ENCODE data around the gene ZCCHC3.

The ZCCHC3 gene

GRCh38 chr20:286508-286907, 10.9 kb upstream of the ZCCHC3 start:
- DNase-seq, result no peak

DNA sequence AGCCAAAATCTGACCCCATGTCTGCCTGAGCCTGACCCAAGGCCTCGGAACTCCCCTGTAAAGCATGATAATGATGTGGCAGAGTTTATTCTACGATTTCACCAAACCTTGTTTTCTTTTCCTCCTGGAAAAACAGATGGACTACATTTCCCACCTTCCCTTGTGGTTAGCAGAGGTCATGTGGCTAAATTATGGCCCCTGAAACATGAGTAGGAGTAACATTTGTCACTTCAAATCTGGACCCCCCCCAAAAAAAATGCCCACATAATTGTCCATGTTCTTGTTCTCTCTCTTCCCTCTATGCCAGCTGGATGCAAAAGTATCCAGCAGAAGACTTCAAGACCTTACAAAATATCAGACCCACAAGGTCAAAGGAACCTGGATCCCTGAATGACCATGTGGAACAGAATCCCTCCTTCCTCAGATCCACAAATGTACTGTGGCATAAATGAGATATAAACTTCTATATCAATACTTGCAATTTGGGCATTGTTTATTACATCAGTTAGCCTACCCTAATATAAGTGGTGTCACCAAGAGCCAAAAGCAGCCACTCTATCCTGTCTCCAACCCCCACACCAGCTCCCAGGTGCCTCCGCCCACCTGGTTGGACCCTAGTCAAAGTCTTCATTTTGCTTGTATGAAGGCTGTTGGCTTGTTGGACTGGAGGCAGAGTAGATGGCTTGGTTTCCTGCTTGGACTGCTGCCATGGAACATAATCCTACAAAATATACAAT, 8.2 kb upstream of the ZCCHC3 start:
- DNase-seq, result no peak

- no peak for DNase-seq
Observed at GRCh38 chr20:289693-290083, 7.7 kb upstream of the ZCCHC3 start.

DNA sequence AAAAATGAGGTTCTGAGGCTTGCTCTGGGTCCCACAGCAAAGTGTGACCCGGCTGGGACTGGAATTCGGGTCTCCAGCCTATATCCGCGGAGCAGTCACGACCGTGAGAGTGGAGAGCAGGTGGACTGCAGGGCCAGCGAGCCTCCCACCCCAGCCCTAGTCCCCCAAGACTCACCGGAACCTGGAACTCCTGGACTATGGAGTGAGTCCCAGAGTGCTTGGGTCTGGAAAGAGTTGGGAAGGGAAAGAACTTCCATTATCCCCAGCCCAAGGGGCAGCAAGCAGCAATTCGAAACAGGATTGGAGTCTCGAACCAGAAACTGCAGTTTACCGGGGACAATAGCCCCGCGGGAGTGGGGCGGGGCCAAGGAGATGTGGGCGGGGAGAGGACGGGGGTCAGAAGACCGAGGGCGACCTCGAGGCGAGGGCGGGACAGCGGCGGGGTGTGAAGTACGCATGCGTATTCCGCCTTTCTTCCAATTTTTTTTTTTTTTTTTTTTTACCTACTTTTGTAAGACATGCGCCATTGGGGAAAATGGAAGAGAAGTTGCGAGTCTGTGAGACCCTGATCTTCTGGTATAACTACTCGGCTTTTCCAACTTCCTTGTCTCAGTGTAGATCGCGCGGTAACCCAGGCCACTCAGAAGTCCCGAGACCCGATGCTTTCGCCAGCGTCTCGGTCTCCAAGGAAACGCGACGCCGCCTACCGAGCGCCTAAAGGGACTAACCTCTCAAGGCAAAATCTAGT, 7.1 kb upstream of the ZCCHC3 start, which contains the start of gene C20orf96:
Gene C20orf96, minus strand, starts transcription at position 667 of the 748 bp plus-strand sequence. Its CDS starts 140 bp downstream, at position 527.
- peak; percentile 78 for DNase-seq

DNA sequence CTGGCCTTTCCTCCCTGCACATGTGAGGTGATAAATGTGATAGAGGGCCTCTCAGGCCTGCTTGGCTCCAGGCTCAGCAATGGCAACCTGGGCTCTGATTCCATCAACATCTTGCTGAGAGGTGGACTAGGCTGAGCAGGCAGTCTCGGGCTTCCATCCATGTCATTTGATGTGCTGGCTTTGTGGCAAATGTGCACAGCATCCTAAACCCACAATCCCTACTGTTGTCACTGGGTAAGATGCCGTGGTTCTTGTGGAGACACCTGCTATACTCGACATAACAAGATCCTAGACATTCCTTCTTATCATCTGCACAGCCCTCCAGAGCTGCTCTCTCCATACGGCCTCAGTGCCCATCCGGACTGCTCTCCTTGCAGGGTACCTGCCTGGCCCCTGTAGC, 2.8 kb upstream of the ZCCHC3 start:
- no peak for DNase-seq

- DNase-seq, result no peak
Observed at GRCh38 chr20:295804-296203, 1.6 kb upstream of the ZCCHC3 start.

- DNase-seq, result no peak
Observed at GRCh38 chr20:297925-298775, 780 bp downstream of the ZCCHC3 start.

DNA sequence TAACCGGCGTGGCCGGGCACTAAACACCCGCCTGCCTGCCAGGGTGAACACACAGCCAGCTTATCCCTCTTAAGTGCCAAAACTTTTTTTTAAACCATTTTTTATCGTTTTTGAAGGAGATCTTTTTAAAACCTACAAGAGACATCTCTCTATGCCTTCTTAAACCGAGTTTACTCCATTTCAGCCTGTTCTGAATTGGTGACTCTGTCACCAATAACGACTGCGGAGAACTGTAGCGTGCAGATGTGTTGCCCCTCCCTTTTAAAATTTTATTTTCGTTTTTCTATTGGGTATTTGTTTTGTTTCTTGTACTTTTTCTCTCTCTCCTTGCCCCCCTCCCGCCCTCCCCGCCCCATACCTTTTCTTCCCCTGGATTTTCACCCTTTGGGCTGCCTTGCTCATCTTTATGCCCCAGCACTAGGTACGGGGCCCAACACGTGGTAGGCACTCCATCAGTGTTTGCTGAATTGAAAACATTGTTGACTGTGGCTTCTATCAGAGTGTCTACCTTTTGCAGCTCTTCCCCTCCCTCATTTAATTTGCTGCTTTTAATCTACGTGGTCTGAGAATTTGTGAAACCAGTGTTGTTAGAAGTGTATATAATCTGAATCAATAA, 1.5 kb downstream of the ZCCHC3 start:
- no peak for DNase-seq

GRCh38 chr20:300345-300990, 3.1 kb downstream of the ZCCHC3 start:
- no peak for DNase-seq

DNA sequence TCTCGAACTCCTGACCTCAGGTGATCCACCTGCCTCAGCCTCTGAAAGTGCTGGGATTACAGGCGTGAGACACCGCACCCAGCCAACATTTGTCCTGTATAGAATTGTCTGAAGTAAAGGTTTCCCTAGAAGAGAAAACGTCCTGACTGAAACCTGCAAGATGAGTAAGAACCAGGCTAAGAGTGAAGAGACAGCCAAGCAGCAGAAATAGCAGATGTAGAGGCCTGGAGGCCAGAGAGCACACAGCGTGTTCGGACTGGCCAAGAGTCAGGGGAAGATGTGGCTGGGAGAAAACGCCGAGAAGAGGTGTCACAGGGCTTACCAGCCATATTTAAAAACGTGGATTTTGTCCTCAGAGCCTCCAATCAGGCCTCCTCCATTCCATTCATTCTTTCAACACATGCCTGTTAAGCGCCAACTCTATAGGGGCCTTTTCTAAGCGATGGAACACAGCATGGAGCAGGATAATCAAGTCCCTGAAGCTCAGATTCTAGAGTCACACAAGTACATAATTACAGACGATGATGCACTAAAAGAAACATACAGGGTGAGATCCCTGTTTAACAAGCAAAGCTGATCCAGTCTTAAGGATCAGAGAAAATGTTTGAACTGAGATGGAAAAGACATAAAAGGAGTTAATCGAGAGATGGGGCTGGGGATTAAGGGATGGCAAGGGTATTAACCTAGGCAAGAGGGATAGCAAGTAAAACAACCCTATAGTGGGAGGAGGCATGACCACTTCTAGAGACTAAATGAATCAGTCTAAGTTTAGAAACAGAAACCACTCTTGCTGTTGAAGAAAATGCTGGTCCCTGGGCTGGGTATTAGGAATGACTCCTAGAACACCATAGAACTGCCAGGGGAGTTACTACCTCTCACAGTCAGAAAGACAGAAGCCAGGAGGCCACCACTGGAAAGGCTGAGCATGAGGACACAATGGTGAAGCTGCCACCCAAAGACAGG, 4.8 kb downstream of the ZCCHC3 start:
- no peak for DNase-seq

GRCh38 chr20:305745-306144, 8.4 kb downstream of the ZCCHC3 start:
- DNase-seq, result no peak

DNA sequence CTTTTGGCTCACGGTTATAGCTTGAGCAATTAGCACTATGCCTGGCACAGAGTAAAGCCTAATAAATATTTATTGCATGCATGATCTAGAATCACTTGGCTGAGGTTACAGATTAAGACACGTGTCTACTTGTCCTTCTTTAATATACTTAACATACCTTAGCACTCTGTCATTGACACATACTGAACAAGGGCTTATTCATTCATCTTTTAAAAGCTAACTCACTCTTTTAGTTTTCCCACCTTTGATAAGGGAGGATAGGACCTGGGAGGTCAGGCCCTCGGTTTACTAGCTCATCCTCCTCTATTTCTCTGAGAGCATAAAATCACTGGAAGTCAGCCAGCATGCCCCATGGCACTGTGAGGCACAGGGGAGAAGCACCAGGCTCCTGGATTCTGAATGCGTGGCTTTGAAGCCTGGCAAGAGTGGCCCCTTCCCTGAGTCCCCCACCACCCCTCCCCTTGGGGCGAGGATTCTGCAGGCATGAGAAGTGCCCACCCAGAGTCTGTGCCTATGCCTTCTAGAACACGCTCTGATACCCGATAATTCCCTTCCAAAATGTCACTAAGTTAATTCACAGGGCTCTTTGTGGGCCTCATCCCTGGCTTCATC, 11.2 kb downstream of the ZCCHC3 start:
- DNase-seq, result no peak

- no peak for DNase-seq
Observed at GRCh38 chr20:309306-309840, 12.0 kb downstream of the ZCCHC3 start.

- peak; percentile 96 for DNase-seq
Observed at GRCh38 chr20:309841-310644, 12.7 kb downstream of the ZCCHC3 start.

DNA sequence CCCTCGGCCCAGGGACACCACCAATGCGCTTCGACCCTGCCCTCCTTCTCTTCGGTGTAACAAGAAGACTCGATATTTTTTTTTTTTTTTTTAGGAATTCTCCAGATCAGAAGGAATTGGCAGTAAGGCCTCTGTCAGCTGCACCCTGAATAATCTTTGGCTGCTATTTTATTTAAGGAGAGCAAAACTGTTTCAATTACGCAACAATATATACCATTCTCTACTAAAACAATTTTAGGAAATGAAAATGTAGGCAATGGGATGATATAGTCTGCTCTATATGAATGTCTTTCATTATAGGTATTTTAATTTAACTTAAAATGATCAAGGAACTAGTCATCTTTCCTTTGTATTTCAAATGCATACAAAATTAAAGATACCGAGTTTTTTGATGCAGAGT, 13.3 kb downstream of the ZCCHC3 start:
- DNase-seq, result no peak

DNA sequence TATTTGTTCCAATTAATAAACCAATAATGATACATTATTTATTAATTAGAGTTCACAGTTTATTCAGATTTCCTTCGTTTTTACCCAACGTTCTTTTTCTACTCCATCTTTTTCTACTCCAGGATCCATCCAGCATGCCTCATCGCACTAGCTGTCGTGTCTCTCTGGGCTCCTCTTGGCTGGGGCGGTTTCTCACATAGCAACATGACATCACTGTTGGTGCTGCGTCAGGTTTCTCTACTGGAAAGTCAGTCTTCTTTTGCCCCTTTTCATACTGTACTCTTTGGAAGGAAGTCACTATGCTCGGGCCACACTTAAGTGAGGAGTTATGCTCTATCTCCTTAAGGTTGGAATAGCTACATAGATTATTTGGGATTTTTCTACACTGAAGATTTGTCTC, 14.2 kb downstream of the ZCCHC3 start:
- no peak for DNase-seq

DNA sequence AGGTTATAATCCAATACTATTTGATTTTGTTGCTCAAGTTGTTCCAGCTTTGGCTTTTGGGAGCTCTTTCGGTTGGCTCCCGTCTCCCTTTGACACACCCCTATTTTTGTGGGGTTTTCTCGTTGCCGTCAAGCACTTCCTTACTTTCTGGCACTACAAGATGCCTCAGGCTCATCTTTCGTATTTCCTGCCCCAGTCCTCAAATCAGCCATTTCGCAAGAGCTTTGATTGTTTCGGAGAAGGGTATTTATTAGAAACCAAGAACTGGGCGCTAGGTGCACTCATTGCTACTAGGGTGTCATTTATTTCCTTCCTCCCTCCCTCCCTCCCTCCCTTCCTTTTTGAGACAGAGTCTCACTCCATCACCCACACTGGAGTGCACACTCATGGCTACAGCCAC, 14.7 kb downstream of the ZCCHC3 start:
- DNase-seq, result no peak

DNA sequence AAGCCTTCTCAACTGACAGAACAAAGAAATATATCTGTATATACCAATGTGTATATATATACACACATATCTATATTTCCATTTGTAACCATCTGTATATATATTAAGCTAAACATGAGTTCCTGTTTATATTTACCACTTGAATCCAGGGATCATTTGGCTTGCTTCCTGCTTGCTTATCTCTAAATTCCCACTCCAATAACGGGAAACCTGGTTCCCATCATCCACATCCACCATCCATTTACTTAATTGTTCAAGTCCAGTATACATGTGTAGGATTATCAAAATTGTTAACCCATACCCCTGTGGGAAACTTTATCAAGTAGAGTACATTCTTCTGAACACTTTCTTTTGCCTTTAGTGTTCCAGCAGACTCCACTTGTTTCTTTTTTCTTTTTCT, 15.5 kb downstream of the ZCCHC3 start:
- DNase-seq, result no peak

DNA sequence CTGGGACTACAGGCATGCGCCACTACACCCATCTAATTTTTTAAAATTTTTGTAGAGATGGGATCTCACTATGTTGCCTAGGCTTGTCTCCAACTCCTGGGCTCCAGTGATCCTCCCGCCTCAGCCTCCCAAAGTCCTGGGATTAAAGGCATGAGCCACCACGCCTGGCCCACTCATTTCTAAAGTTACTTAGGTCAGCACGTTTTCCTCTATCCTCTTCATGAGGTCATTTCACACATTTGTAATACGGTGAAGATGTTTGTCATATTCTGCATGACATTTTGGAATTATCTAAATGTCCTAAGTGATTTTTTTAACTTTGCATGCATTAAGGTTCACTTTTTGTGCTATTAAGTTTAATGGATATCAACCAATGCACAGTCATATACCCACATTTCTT, 16.0 kb downstream of the ZCCHC3 start:
- DNase-seq, result no peak

DNA sequence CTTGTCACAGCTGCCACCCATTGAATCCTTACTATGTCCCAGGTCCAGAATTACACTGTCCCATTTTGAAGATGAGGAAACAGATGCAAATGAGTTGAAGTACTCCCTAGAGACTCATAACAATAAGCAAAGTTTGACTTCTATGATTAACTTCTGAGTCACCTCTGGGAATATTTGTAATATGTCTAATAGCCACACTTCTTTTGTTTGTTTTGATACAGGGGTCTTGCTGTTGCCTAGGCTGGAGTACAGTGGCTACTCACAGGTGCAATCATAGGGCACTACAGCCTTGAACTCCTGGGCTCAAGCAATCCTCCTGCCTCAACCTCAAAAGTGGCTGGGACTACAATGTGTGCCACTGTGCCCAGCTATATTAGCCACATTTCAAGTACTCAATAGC, 16.6 kb downstream of the ZCCHC3 start:
- no peak for DNase-seq
